Measurements from ENCODE around the gene FMR1.

DNA sequence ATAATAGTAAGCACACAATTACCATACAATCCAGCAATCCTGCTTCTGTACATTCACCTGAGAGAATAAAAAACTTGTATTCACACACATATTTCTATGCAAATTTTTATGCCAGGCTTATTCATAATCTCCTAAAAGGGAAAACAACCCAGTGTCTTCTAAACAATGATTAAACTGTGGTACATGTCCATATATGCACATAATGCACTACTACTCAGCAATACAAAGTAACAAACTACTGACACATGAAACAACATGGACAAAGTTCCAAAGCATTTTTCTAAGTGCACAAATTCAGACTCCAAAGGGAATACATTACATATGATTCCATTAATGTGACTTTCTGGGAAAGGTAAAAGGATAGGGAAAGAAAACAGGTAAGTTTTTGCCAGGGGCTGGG lies 18.0 kb upstream of the FMR1 start:
- TF ChIP-seq POLR2AphosphoS5 (IDR thresholded peaks at IDR 0.05; ENCODE audit: insufficient read depth, low read depth, low read length) = no peak
- no peak for TF ChIP-seq CTCF (IDR thresholded peaks at IDR 0.05; ENCODE audit: extremely low read depth in 1 of 2, insufficient read depth in 1 of 2, low read depth in 1 of 2, low read length in 2 of 2)
- TF ChIP-seq POLR2A (IDR thresholded peaks at IDR 0.05; ENCODE audit: low read depth, low read length) = no peak
- no peak for TF ChIP-seq MAX (IDR thresholded peaks at IDR 0.05; ENCODE audit: insufficient read depth, insufficient read length)
- no peak for TF ChIP-seq MYC (IDR thresholded peaks at IDR 0.05; ENCODE audit: low read depth, low read length)
- TF ChIP-seq FOS (IDR thresholded peaks at IDR 0.05; ENCODE audit: borderline replicate concordance, insufficient read depth, low read length) = no peak
- TF ChIP-seq GATA2 (IDR thresholded peaks at IDR 0.05; ENCODE audit: insufficient read depth, insufficient read length, low read depth, low read length) = no peak
